Cardiac muscle cell (in vitro differentiated cells and primary cell): Measurements from ENCODE around the gene SPAG16. TPM values are rescaled to one million over a fixed set of nuclear protein-coding genes. Genes with fewer than 3 reads are reported as not detected.

Source experiments
- DNase-seq, 2 donors: peaks; one replicate each; pipeline versions ENCODE4 v3.0.0 to v3.0.0-alpha.2; 2010 to 2017; ENCODE audit warnings: low read depth in 1 of 2, low spot score in 1 of 2
- H3K27ac ChIP-seq: fragments of 200-600 bp; sonication (generic); 2 replicates; pipeline ENCODE4 v1.5.1; 2016
- H3K27me3 ChIP-seq: fragments of 200-600 bp; sonication (generic); 2 replicates; pipeline ENCODE4 v1.6.0; 2016; ENCODE audit warnings: control low read depth
- H3K36me3 ChIP-seq: fragments of 200-600 bp; sonication (generic); 2 replicates; pipeline ENCODE4 v1.5.1; 2016; ENCODE audit warnings: control low read depth
- H3K4me1 ChIP-seq: fragments of 200-600 bp; sonication (generic); 2 replicates; pipeline ENCODE4 v1.8.1; 2017; ENCODE audit warnings: low read depth, mild to moderate bottlenecking, mixed run types
- H3K4me3 ChIP-seq: fragments of 200-600 bp; sonication (generic); 2 replicates; pipeline ENCODE4 v1.5.1; 2016; ENCODE audit warnings: mild to moderate bottlenecking
- H3K9me3 ChIP-seq: fragments of 200-600 bp; sonication (generic); 2 replicates; pipeline ENCODE4 v1.5.1; 2017; ENCODE audit warnings: low read depth, mild to moderate bottlenecking, control low read depth
- polyA plus RNA-seq: library from polyadenylated mRNA; unstranded; fragments of >200 nt; fragmentation: Nextera tagmentation; extraction: Ambion mirVana; gene quantifications from 2 replicates; pipeline ENCODE4 v1.2.1, GENCODE V29; 2016
- total RNA-seq: library from RNA; depleted of rRNA; stranded (reverse); fragments of >200 nt; gene quantifications from 2 replicates; pipeline ENCODE4 v1.2.3, GENCODE V29; 2016
- TF ChIP-seq, protein P1 (sequence below): IDR thresholded peaks from 2 replicates; pipeline ENCODE4 v1.5.1; 2012; ENCODE audit warnings: low read depth, mild to moderate bottlenecking, low read length

SPAG16 gene
- total and polyA plus RNA-seq, 2 experiments from 2014 or later = 32.8 to 57.9 TPM

DNA sequence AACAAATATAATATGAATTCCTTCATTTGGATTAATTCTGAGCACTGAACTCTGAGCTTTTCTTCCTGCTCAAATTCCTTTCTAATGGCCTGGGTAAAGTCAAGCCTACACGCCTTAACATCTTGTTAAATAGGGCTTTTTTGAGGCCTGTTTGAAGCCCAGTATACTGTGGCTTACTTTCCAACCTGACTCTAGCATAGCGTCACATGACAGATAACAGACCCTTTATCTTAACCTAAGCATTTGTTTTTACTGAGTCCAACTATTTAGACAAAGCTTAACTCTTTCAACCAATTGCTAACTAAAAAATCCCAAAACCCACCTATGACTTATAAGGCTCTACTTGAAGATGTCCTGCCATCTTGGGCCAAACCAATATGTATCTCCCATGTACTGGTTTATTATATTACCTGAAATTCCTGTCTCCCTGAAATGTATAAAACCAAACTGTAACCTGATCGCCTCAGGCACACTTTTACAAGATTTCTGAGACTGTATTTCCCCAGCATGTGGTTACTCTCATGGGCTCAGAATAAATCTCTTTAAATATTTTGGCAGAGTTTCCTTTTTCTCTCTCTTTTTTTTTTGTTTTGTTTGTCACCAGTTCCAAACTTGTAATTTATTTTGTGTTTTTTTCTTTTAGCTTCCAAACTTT lies 855.5 kb downstream of the SPAG16 start:
- Histone ChIP-seq H3K4me1 (peaks cover 18% of the 10 kb centered on the region), H3K36me3 (no peaks in the 10 kb centered on the region), H3K9me3 (no peaks in the 10 kb centered on the region), H3K27ac (peak overlapping the region; percentile 81), H3K27me3 (no peaks in the 10 kb centered on the region), H3K4me3 (no peak overlapping the region)
- TF ChIP-seq, protein P1, sequence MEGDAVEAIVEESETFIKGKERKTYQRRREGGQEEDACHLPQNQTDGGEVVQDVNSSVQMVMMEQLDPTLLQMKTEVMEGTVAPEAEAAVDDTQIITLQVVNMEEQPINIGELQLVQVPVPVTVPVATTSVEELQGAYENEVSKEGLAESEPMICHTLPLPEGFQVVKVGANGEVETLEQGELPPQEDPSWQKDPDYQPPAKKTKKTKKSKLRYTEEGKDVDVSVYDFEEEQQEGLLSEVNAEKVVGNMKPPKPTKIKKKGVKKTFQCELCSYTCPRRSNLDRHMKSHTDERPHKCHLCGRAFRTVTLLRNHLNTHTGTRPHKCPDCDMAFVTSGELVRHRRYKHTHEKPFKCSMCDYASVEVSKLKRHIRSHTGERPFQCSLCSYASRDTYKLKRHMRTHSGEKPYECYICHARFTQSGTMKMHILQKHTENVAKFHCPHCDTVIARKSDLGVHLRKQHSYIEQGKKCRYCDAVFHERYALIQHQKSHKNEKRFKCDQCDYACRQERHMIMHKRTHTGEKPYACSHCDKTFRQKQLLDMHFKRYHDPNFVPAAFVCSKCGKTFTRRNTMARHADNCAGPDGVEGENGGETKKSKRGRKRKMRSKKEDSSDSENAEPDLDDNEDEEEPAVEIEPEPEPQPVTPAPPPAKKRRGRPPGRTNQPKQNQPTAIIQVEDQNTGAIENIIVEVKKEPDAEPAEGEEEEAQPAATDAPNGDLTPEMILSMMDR = no peak
- DNase-seq = peak in 1 of 2 donors; percentile 26

DNA sequence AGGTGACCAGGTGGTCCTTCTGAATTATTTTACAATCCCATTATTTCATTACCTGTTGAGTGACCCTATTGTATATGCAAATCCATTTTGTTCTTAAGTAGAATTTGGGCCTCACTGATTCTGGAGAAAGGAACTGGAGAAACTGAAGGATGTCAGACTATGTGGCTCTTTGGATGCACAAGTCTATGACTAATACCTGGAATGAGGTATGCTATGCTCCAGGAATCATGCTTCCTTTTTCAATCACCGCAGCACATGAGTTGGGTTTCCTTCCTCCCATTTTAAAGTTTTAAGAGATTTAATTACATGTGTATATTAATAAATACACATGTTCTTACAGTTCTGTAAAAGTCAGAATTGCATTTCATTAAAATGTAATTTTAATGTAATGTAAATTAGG lies 872.7 kb downstream of the SPAG16 start:
- Histone ChIP-seq H3K9me3 (no peaks in the 10 kb centered on the region), H3K4me3 (no peak overlapping the region), H3K27ac (no peak overlapping the region), H3K27me3 (no peaks in the 10 kb centered on the region), H3K4me1 (no peaks in the 10 kb centered on the region), H3K36me3 (no peaks in the 10 kb centered on the region)
- TF ChIP-seq, protein P1 = no peak
- no peak for DNase-seq

DNA sequence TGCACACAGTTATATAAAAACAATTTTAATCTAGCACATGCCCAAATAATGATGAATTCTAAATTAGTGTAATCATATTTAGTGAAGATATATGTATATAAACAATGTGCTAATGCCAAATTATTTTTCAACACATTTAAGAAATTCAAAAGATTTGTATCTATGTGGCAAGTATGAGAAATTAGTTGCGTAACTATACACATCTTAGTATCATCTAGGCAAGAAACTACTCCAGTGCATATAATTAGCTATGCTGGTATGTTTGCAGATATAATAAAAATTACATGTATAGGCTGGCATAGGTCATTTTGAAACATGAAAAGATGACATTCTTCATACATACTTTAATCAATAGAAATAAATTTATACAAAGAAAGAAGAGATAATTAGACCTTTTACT lies 874.6 kb downstream of the SPAG16 start:
- Histone ChIP-seq H3K4me1 (no peaks in the 10 kb centered on the region), H3K4me3 (no peak overlapping the region), H3K27me3 (no peaks in the 10 kb centered on the region), H3K27ac (no peak overlapping the region), H3K36me3 (no peaks in the 10 kb centered on the region), H3K9me3 (no peaks in the 10 kb centered on the region)
- no peak for DNase-seq
- TF ChIP-seq, protein P1 = no peak

DNA sequence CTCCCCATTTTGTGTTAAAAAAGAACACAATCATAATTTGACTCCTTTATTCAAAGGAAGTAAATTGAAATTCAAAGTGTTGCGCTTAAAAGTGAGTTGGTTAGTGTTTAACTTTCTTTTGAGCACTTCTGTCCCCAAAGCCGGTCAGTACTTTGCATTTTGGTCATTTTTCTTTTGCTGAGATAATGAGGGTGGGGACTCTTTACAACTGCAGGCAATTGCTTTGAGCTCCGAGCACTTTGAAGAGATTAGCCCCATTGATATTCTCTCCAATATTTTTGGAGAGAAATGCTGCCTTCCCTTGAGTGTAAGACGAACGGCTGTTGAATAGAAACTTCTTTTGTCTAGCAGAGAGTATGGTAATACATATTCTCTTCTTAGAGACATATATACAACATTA lies 885.0 kb downstream of the SPAG16 start:
- Histone ChIP-seq H3K27ac (no peak overlapping the region), H3K36me3 (no peaks in the 10 kb centered on the region), H3K9me3 (no peaks in the 10 kb centered on the region), H3K4me3 (no peak overlapping the region), H3K27me3 (no peaks in the 10 kb centered on the region), H3K4me1 (no peaks in the 10 kb centered on the region)
- no peak for DNase-seq
- TF ChIP-seq, protein P1 = no peak

DNA sequence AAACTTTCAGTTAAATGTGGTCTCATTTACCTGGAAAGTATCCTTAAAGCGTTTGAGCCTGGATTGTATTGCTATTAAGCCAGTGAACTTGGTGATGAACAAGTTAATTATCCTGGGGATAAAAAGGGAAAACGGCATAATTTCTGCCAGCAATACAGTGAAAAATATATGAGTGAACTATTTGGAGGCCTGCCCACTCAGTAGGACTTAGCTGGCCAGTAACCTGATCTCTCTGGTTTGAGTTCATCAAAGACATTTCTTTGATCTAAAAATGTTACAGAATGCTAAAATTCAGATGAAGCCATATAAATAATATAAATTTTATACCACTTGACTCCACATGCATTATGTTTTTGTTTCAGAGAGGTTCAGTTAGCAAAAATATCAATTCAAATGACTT lies 885.5 kb downstream of the SPAG16 start:
- no peaks in the 10 kb centered on the region for H3K9me3 ChIP-seq
- TF ChIP-seq, protein P1 = no peak
- H3K27ac ChIP-seq = no peak overlapping the region
- DNase-seq = no peak
- H3K4me3 ChIP-seq = no peak overlapping the region
- no peaks in the 10 kb centered on the region for H3K4me1 ChIP-seq
- H3K27me3 ChIP-seq = no peaks in the 10 kb centered on the region
- no peaks in the 10 kb centered on the region for H3K36me3 ChIP-seq
